ENCODE measurements around the gene PCBP2.

PCBP2 gene

DNA sequence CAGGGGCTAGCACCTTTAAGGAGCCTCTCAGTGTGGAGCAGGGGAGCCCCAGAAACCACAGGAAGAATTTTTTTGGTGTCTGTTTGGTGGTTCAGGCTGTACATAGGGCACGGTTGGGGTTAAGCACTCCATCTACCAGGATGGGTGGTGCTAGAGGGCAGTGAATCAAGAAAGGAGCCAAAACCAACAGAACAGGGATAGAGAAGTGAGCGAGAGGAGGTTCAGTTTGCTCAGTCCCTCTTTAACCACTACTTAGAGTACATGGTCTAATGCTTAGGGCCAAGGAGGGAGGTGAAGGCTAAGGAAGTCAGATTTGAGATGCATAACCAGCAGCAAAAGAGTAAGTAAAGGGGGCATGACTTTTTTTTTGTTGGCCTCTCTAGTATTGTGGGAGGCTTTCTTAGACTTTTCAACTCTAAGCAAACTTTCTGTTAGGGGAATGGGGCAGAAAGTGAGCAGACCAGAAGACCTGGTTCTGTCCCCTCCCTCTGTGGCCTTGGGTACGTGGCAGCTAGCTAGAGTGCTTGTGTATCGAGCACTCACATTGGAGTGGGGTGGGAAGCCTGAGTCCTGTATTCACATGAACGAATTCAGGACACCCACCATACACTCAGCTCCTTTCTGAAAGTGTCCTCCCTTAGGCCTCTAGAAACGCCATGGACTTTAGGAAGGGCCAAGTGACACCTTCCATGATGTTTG lies 62.0 kb downstream of the PCBP2 start:
- DNase-seq: no peak

DNA sequence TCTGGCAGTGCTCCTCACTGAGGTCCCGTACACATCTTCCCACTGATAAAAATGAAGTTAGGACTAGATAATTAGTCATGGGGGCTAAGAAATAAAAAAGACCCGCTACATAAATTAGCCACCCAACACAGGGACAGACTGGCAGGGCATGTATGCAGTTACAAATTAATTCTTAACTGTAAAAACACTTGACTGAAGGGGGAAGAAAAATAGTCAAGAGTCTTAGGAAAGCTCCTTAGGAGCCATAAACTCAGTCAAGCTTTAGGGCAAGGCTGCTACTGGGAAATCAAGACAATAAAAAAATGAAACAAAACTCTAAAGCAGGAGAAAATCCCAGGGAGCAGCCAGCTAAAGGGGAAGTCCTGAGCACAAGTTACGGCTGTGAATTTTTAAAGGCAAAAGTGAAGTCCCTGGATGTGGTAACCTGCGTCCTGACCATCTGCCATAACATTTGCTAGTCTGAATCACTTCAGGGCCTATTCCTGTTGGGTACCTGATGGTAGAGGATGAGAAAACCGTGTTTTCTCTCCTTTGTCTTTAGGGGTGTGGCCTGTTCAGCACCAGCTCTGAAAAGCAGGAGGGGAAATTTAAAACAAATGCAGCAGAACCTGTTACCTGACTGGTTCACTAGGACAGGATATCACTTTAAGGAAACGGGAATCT lies 62.9 kb downstream of the PCBP2 start:
- DNase-seq: no peak

DNA sequence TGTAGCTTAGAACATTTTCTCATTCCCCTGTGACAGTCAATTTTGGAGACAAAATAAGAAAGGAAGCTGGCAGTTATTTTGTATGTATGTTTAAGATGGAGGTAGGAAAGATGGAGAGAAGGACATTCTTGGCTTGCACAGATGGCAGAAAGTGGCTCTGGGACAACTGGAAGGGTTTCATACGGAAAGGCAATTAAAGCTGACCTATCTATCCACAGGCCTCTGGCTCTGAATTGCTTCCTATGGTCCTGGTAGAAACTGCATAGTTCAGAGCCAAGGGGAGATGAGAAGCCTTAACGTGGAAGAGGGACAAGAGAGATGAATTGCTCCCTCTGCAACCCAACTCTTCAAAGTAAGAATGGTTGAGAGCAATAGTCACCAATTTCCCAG lies 63.4 kb downstream of the PCBP2 start:
- no peak for DNase-seq

DNA sequence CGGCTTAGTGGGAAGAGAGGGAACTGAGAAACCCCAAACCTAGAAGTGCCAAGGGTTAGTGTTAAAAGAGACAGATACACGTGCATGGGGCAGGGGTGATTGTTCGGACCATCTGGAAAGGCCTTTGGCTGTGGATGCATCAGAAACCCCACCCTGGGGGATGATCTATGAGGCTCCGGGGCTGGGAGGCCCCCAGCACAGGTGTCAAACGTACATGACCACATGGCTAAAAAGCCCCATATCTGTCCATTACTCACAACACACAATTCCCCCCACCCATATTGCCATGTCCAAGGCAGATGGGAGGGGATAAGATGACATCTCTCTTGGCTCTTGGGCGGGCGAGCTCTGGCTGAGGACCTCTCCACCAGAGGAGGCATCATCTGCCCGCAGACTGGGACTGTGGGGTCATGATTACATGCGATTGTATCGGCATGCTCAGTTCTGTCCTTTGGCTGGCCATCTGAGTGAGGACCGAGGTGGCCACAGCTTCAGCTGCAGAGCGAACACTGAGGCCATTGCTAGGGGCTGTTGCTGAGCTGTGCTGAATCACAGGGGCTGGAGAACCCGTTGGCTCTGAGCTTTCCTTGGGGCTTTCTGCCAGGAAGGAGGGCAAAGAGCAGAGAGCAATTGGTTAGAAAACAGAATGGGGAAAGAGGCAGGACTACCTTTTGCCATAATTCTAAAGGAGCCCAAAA lies 65.0 kb downstream of the PCBP2 start:
- DNase-seq: no peak

DNA sequence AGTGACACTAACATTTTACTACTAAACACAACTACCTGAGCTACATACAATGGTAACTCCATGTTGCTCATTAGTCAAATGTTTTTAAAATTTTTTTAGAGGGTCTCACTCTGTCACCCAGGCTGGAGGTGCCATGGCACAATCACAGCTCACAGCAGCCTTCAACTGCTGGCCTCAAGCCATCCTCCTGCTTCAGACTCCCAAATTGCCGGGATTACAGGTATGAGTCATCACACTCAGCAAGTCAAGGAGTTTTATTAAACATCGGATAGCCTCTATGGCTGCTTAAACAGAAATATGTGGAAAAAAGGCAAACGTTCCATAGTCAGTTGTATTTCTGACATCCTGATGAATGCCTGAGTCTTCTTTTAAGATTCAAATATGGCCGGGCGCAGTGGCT lies 66.5 kb downstream of the PCBP2 start:
- DNase-seq: no peak

DNA sequence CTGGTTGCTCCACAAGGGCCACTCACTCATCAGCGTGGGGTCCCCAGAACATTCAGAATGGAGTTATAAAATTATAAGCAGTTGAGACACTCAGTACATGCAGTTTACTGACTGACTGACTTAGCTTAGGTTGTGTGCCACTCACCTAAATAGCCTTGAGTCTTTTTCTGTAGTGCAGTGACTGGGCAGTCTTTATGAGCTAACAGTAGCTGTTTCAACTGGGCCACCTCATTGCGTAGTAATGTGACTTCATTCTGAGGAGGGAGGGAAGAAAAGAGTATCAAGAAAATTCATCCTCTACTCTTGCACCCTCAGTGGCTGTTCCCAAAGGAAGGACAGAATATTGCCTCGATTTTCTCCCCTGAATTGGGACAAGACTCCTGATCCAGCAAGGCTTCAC lies 71.2 kb downstream of the PCBP2 start:
- no peak for DNase-seq

DNA sequence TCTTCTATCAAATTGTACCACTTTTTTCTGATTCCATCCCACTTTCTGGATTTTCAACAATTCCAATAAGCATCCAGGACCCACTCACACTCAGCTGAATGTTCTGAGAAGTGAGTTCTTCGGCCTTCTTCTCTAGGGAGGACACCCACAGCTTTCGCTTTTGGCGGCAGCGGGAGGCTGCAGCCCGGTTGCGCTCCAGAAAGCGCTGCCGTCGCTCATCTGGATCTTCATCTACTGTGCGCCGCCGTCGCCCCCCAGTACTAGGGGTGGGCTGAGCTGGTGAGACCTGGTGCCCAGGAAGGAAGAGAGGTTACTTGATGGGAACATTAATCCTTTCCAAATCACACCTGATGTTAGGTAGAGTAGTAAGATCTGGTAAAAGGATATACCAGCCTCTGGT lies 72.6 kb downstream of the PCBP2 start:
- DNase-seq: no peak

DNA sequence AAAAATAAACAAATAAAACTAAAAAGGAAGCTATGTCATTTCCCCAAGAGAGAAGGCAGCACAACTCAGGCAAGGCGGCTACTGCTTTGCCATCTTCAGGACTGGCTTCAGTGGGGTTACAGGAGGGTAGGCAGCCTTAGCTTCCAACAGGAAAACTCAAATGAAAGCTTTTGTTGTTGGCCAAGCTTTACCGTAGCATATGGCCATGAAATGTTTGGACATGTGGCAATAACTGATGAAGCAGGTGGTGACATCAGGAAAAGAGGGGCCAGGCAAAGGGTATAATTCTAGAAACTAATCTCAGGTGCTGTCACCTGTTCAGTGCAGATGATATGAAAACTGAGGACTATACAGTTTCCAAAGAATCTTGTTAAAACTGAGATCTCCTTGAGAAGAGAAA lies 78.2 kb downstream of the PCBP2 start:
- DNase-seq: no peak

Data from retina (tissue), 1 donor.